Putamen (tissue), 1 donor: ENCODE measurements around the gene PBRM1.
"Not testable (repeated sequence)": the region's sequence is repeated elsewhere in the genome, so short reads cannot be mapped to it uniquely, and the experiment has no call there.

Source experiments
- DNase-seq: peaks from one replicate; pipeline ENCODE4 v3.0.0-alpha.2; 2016; ENCODE audit warnings: low spot score

PBRM1 gene

GRCh38 chr3:52536369-52537164, 149.1 kb downstream of the PBRM1 start, which contains the start of gene UQCC5:
TSS of gene UQCC5 (plus strand) at chr3:52536605. CDS start at chr3:52536756, 151 bp downstream.
- DNase-seq = peak; percentile 97

DNA sequence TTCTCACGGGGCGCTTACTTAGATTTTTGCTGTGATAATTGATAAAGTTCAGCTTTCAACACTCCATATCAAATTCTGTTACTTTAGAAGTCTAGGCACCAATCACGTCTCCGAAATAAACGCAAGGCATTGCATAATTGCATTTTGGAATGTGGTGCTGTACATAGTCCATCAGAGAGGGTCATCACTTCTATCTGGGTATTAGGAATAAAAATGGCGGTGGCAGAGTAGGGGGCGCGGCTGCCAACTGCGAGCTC, 149.7 kb downstream of the PBRM1 start:
- DNase-seq = no peak

GRCh38 chr3:52535411-52536111, 150.2 kb downstream of the PBRM1 start:
- no peak for DNase-seq

DNA sequence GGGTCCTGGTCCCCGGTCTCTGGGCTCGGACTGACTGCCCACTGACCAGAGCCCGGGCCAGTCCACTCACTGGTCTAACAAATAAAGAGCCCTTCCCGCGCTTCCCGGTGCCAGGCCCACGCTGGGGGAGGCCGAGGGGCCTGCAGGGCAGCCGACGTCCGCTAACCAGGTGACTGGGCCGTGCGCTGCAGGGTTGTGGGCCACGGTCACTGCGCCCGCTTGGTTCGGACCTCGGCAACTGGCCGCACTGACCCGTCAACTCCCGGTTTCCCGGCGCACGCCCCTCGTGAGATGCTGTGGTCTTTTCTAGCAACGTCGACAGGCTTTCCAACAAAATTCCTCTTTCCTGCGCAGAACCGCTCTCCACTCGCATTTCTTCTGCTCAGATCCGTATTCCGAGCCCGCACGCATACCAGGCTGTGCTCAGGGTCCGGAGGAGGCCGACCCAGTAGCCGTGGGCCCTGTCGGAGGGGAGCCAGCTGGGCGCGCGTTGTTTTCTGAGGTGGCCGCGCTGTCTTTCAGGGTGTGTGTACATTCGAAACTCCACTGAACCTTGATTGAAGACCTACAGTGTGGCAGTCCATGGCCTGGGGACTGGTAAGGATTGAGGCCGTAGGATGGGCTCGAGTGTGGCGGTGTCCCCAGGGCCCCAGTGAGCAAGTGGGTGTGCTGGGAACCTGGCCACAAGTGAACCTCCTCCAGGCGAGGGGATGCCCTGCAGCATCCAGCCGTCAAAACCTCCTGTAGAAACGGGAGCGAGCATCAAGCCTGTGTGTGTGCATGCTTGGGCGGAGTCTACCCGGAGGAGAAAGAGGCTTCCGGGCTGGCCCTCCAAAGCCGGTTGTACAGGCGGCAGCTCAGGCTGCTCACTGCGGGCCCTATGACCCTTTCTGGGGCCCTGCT, 151.2 kb downstream of the PBRM1 start:
- no peak for DNase-seq

GRCh38 chr3:52533623-52534280, 152.0 kb downstream of the PBRM1 start, which contains the start of gene NT5DC2:
TSS of gene NT5DC2 (minus strand) at chr3:52533857. CDS start at chr3:52533737, 120 bp downstream.
- DNase-seq = peak; percentile 51

DNA sequence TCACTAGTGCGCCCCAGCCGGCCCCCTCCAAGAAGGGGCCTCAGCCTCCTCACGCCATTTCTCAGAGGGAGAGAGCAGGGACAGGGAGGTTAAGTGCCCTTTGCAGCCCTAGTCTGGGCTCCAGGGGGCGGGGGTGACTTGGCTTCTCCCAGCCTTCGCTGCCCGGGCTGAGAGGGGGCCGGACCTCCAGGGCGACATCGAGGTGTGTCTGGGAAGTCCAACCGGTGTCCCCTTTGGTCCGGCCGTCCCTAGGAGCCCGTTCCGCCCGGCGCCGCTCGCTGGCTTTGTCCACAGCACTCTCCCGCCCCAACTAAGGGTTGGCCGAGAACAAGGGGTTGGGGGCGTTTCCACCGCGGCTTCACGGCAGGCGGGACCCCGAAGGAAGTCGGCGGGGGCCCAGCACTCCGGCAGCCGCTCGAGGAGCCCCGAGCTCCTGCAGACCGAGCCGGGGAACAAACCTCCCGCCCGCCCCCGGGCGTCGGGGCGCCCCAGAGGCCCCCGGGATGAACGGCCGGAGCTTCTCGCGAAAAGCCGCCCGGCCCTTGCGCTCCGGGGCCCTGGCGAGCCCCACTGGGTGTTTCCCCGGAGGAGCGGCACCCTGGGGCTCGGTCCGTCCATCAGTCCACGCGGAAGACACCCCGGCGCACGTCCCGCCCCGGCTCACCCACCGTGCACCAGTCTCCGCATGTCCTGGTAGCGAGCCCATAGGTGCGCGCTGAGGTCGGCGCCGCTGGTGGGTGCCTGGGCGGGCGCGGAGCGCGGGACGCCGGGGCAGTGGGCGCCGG, 152.7 kb downstream of the PBRM1 start:
- DNase-seq = no peak

DNA sequence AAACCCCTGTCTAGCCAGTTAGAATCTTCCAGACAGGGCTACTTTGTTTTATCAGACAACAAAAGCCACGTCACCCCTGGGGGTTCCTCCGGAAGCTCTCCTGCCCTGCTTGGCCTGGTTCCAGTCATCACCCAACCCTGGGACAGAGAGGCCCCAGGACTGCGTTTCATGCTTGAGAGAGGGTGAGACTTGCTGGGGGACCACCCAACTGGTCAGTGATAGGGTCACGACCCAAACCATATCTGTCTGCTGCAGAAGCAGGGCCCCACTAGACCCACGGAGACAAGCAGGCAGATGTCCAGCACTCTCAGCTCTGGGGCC, 153.2 kb downstream of the PBRM1 start:
- no peak for DNase-seq

DNA sequence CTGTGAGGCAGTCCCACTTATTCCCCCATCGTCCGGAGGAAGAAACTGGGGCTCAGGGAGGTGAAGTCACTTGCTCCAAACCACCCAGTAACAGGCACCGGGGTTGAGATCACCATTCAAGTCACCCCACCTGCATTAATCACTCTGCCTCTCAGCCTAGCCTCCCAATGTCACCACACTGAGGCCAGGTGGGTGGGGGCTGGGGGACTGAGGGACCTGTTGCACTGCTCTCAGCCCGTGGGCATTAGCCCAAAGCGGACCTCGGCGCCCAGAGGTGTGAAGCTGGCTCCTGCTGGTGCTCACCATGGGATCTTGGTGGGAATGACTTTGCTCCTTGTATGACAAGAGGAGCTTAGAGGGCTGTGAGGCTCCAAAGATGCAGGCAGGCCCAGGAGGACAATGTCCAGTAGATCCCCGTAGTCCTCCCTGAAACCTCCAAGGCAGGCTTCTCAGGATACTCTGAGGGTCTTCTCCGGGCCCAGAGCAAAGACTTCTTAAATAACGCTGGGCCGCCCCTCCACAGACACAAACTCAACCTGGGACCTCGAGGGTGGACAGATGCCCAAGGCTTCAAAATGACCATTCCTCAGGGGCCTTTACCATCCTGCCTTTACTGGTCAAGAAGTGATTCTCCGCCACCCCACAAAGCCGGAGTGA, 153.7 kb downstream of the PBRM1 start:
- DNase-seq = no peak

GRCh38 chr3:52530918-52531826, 154.5 kb downstream of the PBRM1 start:
- no peak for DNase-seq

GRCh38 chr3:52529376-52530333, 156.1 kb downstream of the PBRM1 start:
- DNase-seq = no peak

GRCh38 chr3:52528586-52529375, 156.9 kb downstream of the PBRM1 start:
- no peak for DNase-seq

- no peak for DNase-seq
Measured at GRCh38 chr3:52527732-52528585, 157.8 kb downstream of the PBRM1 start.

DNA sequence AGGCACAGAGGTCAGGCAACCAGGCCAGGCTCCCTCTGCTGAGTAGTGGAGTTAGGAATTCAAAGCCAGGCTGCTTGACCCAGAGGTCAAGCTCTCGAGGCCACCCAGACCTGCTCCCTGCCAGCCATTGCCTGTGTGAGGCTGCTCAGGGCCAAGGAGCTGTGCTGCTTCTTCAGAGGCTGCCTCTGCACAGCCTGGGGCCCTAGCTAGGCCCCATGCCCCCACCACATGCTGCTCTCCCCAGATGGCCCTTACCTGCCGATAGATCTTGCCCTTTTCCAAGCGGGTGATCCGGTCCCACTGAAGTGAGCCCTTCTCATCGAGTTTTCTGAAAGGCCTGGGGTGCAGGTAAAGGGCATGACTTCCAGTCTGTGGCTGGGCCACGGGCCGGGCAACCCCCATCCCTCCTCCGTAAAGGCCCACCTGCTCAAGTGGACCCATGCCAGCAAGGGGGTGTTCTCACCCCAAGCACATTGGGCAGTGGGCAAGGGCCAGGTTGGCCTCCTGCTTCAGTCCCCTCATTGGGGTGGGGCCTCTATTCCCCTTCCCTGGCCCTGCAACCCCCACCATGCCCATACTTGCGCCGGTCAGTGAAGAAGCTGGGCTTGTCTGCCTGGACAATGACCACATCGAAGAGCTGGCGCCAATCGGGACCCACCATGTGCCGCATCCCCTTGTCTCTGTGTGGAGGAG, 158.5 kb downstream of the PBRM1 start:
- DNase-seq = no peak

DNA sequence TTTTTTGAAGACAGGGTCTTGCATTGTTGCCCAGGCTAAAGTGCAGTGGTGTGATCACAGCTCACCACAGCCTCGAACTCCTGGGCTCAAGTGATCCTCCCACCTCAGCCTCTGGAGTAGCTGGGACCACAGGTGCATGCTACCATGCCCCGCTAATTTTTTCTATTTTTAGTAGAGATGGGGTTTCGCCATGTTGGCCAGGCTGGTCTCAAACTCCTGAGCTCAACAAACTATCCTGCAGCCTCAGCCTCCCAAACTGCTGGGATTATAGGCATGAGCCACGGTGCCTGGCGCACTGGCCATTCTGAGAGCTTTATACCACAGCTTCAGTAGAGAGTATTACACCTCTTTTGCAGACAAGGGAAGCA, 159.1 kb downstream of the PBRM1 start:
- DNase-seq = not testable (repeated sequence)

DNA sequence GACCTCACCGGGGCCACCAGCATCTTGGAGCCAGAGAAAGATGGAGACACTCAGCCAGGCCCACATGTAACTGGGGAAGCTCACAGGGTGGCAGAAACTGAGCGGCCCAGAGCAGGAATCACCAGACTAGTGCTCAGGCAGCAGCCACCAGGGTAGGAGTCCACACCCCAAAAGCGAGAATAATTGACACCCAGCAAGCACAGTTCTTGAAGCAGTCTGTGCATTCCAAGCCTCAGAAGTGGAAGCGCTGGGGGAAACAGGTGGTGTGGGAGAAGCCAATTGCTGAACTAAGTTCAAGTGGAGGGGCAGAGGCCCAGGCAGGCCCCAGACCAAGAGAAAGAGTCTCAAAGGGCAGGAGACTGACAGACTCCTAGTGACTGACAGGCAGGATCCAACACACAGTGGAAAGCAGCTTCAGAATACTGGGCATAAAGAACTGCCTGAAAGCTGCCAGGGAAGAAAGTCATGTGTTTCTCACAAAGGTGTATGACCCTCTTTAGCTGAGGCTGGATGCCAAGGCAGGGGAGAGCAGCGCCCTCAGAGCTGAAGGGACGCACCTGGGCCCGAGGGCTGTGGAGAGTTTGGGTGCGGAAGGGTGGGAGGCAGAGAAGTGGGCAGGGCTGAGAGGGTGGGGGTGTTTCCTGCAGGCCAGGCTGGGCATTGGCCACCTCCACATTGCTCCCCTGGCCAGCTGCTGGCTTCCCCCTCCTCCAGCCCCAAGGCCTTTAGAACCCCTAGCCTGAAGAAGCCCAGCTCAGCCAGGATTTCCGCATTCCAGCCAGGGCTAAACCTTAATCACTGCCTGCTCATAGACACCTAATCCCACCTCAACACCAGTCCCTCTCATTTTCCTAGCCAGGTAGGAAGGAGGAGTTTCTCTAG, 159.8 kb downstream of the PBRM1 start:
- no peak for DNase-seq
